Osteoblast (primary cell): ENCODE results near the gene ANKRD2. TPM values are rescaled to one million over a fixed set of nuclear protein-coding genes. Genes with fewer than 3 reads are reported as not detected.

ENCODE experiments used
- DNase-seq: peaks from one replicate; pipeline ENCODE4 v3.0.0; 2011; ENCODE audit warnings: low spot score, mixed read lengths; ENCODE audit not compliant: insufficient read length; ENCODE audit errors: missing footprints
- H2AFZ ChIP-seq: 2 replicates; pipeline ENCODE4 v1.6.0; 2011; ENCODE audit warnings: mild to moderate bottlenecking, low read length
- H3K27ac ChIP-seq: 2 replicates; pipeline ENCODE4 v1.5.1; 2011; ENCODE audit warnings: mild to moderate bottlenecking, low read depth, low read length, moderate library complexity
- H3K27me3 ChIP-seq: 2 replicates; pipeline ENCODE4 v1.6.0; 2012; ENCODE audit warnings: mild to moderate bottlenecking, control low read depth, inconsistent platforms, low read length, moderate library complexity; ENCODE audit not compliant: insufficient read depth
- H3K36me3 ChIP-seq: 2 replicates; pipeline ENCODE4 v1.5.1; 2011; ENCODE audit warnings: mild to moderate bottlenecking, low read length, control low read depth, moderate library complexity; ENCODE audit not compliant: insufficient read depth
- H3K4me1 ChIP-seq: 2 replicates; pipeline ENCODE4 v1.5.1; 2011; ENCODE audit warnings: mild to moderate bottlenecking, low read length, control low read depth, moderate library complexity; ENCODE audit not compliant: insufficient read depth
- H3K4me2 ChIP-seq: 2 replicates; pipeline ENCODE4 v1.6.0; 2011; ENCODE audit warnings: mild to moderate bottlenecking, low read length; ENCODE audit not compliant: insufficient read depth
- H3K4me3 ChIP-seq: fragments of 200-600 bp; sonication (generic); 3 replicates; pipeline ENCODE4 v1.5.1; 2012; ENCODE audit warnings: mild to moderate bottlenecking, low read length, inconsistent platforms; ENCODE audit not compliant: insufficient read depth
- H3K79me2 ChIP-seq: 2 replicates; pipeline ENCODE4 v1.6.0; 2012; ENCODE audit warnings: mild to moderate bottlenecking, low read length, control low read depth, inconsistent platforms; ENCODE audit not compliant: insufficient read depth
- H3K9me3 ChIP-seq: 2 replicates; pipeline ENCODE4 v1.5.1; 2011; ENCODE audit warnings: low read depth, low read length, control low read depth
- H4K20me1 ChIP-seq: 2 replicates; pipeline ENCODE4 v1.6.0; 2012; ENCODE audit warnings: mild to moderate bottlenecking, low read length, control low read depth; ENCODE audit not compliant: insufficient read depth
- CTCF ChIP-seq: IDR thresholded peaks from 2 replicates; pipeline ENCODE4 v1.5.1; 2011; ENCODE audit warnings: mild to moderate bottlenecking, low read depth, low read length, moderate library complexity; ENCODE audit errors: extremely low read depth
- total RNA-seq: library from RNA; depleted of rRNA; stranded (reverse); fragments of >200 nt; gene quantifications from 2 replicates; pipeline ENCODE4 v1.2.3, GENCODE V29; 2012

ANKRD2 gene
- total RNA-seq, 1 donor, result 0.72 TPM

- Histone ChIP-seq H2AFZ (no peak overlapping the region), H3K4me3 (no peak overlapping the region), H3K36me3 (no peaks in the 10 kb centered on the region), H4K20me1 (peaks cover 15% of the 10 kb centered on the region), H3K27me3 (no peaks in the 10 kb centered on the region), H3K4me1 (peaks cover 31% of the 10 kb centered on the region), H3K79me2 (peaks cover 36% of the 10 kb centered on the region), H3K27ac (no peak overlapping the region), H3K4me2 (no peak overlapping the region), H3K9me3 (no peaks in the 10 kb centered on the region)
- peak; percentile 70 for TF ChIP-seq CTCF
- no peak for DNase-seq
These were observed 37.7 kb upstream of the ANKRD2 start for GRCh38 chr10:97534746-97535367.

GRCh38 chr10:97537186-97537869 is 35.3 kb upstream of the ANKRD2 start:
- Histone ChIP-seq H3K79me2 (peaks cover 32% of the 10 kb centered on the region), H4K20me1 (peaks cover 6% of the 10 kb centered on the region), H3K27me3 (no peaks in the 10 kb centered on the region), H3K4me1 (peaks cover 46% of the 10 kb centered on the region), H3K36me3 (no peaks in the 10 kb centered on the region), H3K4me3 (no peak overlapping the region), H3K9me3 (no peaks in the 10 kb centered on the region), H3K27ac (no peak overlapping the region), H3K4me2 (no peak overlapping the region), H2AFZ (no peak overlapping the region)
- TF ChIP-seq CTCF, result no peak
- DNase-seq, result no peak

- no peak for TF ChIP-seq CTCF
- Histone ChIP-seq H3K27me3 (no peaks in the 10 kb centered on the region), H3K4me3 (no peak overlapping the region), H3K27ac (peak overlapping the region; percentile 67), H3K4me1 (peaks cover 55% of the 10 kb centered on the region), H2AFZ (no peak overlapping the region), H4K20me1 (no peaks in the 10 kb centered on the region), H3K36me3 (no peaks in the 10 kb centered on the region), H3K79me2 (peaks cover 32% of the 10 kb centered on the region), H3K4me2 (peak overlapping the region; percentile 23), H3K9me3 (no peaks in the 10 kb centered on the region)
- DNase-seq, result no peak
These were observed 34.2 kb upstream of the ANKRD2 start for GRCh38 chr10:97538411-97538810.

GRCh38 chr10:97538839-97539238 is 33.7 kb upstream of the ANKRD2 start:
- TF ChIP-seq CTCF, result no peak
- Histone ChIP-seq H3K9me3 (no peaks in the 10 kb centered on the region), H3K4me2 (peak overlapping the region; percentile 23), H3K27ac (peak overlapping the region; percentile 67), H2AFZ (no peak overlapping the region), H3K79me2 (peaks cover 31% of the 10 kb centered on the region), H3K36me3 (no peaks in the 10 kb centered on the region), H3K4me3 (no peak overlapping the region), H3K4me1 (peaks cover 57% of the 10 kb centered on the region), H3K27me3 (no peaks in the 10 kb centered on the region), H4K20me1 (no peaks in the 10 kb centered on the region)
- no peak for DNase-seq
